Measurements from ENCODE around the gene FYN. TPM values are rescaled to one million over a fixed set of nuclear protein-coding genes. Genes with fewer than 3 reads are reported as not detected.

The FYN gene
- total RNA-seq, 4 donors from 2014 or later = 55.3 to 249 (median 74.3) TPM

DNA sequence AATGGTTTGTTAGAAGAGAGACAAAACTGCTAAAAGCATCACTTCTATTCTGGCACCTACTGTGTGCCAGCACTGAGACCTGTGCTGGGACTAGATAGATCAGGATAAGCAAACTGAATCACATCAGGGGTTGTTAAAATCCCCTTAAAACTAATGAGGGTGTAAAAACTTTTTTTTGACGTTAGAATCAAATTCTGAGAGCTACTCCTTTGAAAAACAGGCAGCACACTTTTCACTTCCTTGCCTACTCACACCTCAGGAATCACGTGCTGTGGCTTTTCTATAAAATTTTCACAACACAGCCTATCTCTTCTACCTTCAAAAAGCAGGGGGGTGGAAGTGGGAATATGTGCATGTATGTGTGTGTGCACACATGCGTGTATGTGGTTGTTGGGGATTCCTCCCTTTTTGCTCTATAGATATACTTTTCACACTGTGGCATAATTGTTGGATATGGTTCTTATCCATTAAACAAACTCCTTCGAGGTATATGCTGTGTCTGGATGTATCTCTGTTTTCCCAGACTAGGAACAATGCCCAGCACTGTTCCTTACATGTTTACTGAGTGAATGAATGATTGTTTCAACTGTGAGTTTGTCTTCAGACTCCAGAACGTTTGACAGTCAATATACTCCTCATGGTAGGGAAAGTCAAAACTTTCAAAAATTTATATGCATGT, 105.4 kb downstream of the FYN start:
- Histone ChIP-seq H3K27me3 (no peaks in the 10 kb centered on the region), H3K9me3 (no peaks in the 10 kb centered on the region), H3K4me3 (no peak overlapping the region), H3K4me1 (peaks cover 0 to 7% (median 2%) of the 10 kb centered on the region in 4 donors), H3K27ac (peak overlapping the region in 2 of 4 donors; percentile 31 to 58), H3K36me3 (no peaks in the 10 kb centered on the region)
- TF ChIP-seq CTCF (IDR thresholded peaks at IDR 0.05) (no peak), POLR2A (IDR thresholded peaks at IDR 0.05) (no peak)
- no peak for DNase-seq

- Histone ChIP-seq H3K27ac (peak overlapping the region in 3 of 4 donors; percentile 50 to 74 (median 66)), H3K4me1 (peaks cover 0 to 8% (median 7%) of the 10 kb centered on the region in 4 donors), H3K4me3 (no peak overlapping the region), H3K36me3 (no peaks in the 10 kb centered on the region), H3K9me3 (no peaks in the 10 kb centered on the region), H3K27me3 (no peaks in the 10 kb centered on the region)
- TF ChIP-seq POLR2A (IDR thresholded peaks at IDR 0.05) (no peak), CTCF (IDR thresholded peaks at IDR 0.05) (no peak)
- DNase-seq = no peak
These were observed 106.9 kb downstream of the FYN start for GRCh38 chr6:111766201-111766857.

DNA sequence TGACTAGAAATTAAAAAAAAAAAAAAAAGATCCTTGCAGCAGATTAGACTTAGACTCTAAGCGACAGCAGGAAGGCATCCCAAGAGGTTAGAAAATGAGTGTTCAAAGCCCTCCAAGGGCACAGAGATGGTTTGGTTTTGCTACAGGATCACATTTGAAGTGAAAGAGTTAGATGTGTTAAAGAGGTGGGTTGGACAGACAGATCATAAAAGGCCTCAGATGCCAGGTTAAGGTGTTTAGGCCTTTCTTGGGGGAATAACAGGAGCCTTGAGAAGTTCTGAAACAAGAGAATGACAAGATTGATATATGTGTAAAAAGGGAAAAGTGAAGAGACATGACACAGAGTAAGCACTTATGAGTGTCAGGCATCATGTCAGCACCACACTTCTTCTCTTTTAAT, 107.5 kb downstream of the FYN start:
- peak overlapping the region; percentile 50 to 74 (median 66) for H3K27ac ChIP-seq
- TF ChIP-seq POLR2A (IDR thresholded peaks at IDR 0.05) = no peak
- no peak for TF ChIP-seq CTCF (IDR thresholded peaks at IDR 0.05)
- no peaks in the 10 kb centered on the region for H3K36me3 ChIP-seq
- peaks cover 0 to 13% (median 8%) of the 10 kb centered on the region in 4 donors for H3K4me1 ChIP-seq
- H3K9me3 ChIP-seq = no peaks in the 10 kb centered on the region
- no peaks in the 10 kb centered on the region for H3K27me3 ChIP-seq
- no peak for DNase-seq
- no peak overlapping the region for H3K4me3 ChIP-seq

- peak in 2 of 3 donors; percentile 80 to 85 for DNase-seq
- H3K9me3 ChIP-seq = no peaks in the 10 kb centered on the region
- H3K27me3 ChIP-seq = no peaks in the 10 kb centered on the region
- H3K27ac ChIP-seq = peak overlapping the region; percentile 58 to 74 (median 66)
- TF ChIP-seq POLR2A (IDR thresholded peaks at IDR 0.05) (no peak), CTCF (IDR thresholded peaks at IDR 0.05) (no peak)
- peaks cover 0 to 16% (median 11%) of the 10 kb centered on the region in 4 donors for H3K4me1 ChIP-seq
- H3K36me3 ChIP-seq = no peaks in the 10 kb centered on the region
- peak overlapping the region in 1 of 4 donors; percentile 4 for H3K4me3 ChIP-seq
These were observed 108.7 kb downstream of the FYN start for GRCh38 chr6:111764238-111765175.

GRCh38 chr6:111763381-111763780, 109.9 kb downstream of the FYN start:
- Histone ChIP-seq H3K4me3 (no peak overlapping the region), H3K9me3 (no peaks in the 10 kb centered on the region), H3K36me3 (no peaks in the 10 kb centered on the region), H3K4me1 (peaks cover 0 to 22% (median 11%) of the 10 kb centered on the region in 4 donors), H3K27ac (peak overlapping the region in 3 of 4 donors; percentile 3 to 76 (median 59)), H3K27me3 (no peaks in the 10 kb centered on the region)
- no peak for DNase-seq
- TF ChIP-seq CTCF (IDR thresholded peaks at IDR 0.05) (no peak), POLR2A (IDR thresholded peaks at IDR 0.05) (no peak)
